Stimulated activated naive CD4-positive, alpha-beta T cell treated with Interleukin-2 at 50 U/mL for 16 hours (primary cell): ENCODE results near the gene STXBP1.

ENCODE experiments used
- DNase-seq: peaks from one replicate; lab custom pipeline; 2025; lab: John Stamatoyannopoulos, UW

Gene STXBP1

DNA sequence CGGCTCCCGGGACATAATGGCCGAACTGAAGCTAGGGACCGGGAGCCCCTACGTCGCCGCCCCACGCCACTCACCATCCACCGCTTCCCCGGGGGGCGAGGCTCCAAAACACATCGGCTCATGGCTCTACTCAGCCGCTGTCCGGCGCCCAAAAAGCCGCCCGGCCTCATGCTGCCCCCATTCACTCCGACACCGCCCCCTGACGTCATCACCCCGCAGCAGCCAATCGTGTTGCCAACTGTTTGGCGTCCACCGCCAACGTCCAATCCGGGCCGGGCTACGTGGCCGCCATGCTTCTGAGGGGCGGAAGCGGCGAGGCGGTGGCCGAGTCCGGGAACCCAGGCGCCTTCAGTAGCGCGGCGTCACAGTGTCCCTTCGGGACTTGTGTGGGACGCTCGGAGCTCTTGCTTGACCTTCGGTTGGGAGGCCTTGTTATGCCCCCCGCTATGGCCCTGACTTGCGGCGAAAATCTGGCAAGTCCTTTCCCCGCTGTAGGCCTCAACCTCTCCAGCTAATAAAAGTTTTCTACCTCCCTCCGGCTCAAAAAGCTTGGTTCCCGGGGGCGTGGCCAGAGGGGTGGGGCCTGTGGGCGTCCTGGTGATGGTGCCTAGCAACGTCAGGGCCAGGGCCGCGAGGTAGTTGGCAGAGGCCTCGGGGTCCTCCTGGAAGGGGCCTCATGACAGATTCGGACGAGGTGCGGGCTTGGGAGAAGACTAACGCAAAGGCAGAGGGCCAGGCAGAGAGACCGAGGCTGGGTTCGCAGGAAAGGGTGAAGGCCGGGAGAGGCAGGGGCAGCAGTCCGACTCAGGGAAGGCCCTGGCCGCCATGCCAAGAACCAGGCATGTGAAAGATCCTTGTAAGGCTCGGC lies 103.6 kb downstream of the STXBP1 start, which contains the start of the genes PTRH1 and TTC16:
Gene PTRH1, minus strand, starts transcription at position 194 of the 868 bp plus-strand sequence. Its CDS starts 24 bp downstream, at position 170.
Gene TTC16, plus strand, starts transcription at position 610 of the 868 bp plus-strand sequence. Its CDS starts 67 bp downstream, at position 677.
- DNase-seq, result peak; percentile 98

- no peak for DNase-seq
Observed at GRCh38 chr9:127716412-127716811, 104.3 kb downstream of the STXBP1 start.

GRCh38 chr9:127717766-127718165 lies 105.7 kb downstream of the STXBP1 start:
- no peak for DNase-seq

DNA sequence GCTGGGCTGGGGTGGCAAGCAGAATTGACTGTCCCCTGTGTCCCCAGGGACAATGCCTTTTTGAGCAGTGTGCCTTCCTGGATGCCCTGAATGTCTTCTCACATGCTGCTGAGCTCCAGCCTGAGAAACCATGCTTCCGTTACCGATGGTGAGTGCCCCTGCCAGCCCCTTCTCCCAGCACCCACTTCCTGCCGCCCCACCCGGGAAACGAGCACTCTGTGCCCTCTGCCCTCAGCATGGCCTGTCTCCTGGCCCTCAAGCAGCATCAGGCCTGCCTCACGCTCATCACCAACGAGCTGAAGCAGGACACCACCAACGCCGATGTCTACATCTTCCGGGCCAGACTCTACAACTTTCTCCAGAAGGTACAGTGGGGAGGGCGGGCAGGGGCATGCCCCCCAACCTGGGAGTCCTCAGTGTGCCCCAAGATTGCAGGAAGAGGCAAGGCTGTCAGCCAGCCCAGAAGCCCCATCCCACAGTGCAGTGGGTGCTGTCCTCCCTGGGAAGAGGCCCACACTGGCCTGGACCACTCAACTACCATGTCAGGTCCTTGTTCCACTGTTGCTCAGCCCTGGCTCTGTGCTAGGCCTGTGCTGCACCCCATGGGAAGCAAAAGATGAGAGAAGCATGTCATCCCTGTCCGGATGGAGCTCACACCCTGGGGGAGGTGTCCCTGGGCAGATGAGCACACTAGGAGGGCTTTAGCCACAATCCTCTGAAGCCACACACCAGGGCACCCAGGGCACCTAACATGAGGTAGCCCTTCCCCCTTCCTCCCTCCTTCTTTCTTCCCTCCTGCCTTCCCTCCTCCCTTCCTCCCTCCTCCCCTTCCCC lies 108.2 kb downstream of the STXBP1 start:
- no peak for DNase-seq

DNA sequence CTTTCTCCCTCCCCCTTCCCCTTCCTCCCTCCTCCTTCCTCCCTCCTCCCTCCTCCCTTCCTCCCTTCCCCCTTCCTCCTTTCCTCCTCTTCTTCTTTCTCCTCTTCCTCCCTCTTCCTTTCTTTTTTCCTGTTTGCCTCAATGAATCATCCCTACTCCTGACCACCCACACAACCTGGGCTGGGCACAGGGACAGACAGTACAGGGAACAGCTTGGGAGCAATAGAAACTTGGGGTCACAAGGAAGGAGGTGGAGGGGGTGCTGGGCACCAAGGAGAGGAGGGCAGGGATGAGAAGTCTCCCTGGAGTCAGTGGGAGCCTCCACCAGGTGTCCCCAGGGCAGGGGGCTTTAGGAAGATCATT lies 108.8 kb downstream of the STXBP1 start:
- DNase-seq, result no peak

DNA sequence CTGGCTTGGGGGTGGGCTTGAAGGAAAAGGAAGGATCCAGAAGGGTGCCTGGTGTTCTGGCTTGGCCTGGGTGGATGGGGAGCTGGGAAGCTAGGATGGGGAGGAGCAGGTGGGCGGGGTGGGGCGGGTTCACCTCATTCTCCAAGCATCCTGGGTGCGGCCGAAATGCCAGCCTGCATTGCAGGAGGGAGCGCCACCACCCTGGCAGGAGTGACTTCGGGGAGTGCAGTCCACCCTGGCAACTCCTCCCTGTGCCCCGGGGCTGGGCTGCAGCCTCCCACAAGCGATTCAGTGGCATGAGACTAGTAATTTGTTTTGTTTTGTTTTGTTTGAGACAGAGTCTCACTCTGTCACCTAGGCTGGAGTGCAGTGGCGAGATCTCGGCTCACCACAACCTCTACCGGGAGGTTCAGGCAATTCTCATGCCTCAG lies 109.3 kb downstream of the STXBP1 start:
- no peak for DNase-seq

DNA sequence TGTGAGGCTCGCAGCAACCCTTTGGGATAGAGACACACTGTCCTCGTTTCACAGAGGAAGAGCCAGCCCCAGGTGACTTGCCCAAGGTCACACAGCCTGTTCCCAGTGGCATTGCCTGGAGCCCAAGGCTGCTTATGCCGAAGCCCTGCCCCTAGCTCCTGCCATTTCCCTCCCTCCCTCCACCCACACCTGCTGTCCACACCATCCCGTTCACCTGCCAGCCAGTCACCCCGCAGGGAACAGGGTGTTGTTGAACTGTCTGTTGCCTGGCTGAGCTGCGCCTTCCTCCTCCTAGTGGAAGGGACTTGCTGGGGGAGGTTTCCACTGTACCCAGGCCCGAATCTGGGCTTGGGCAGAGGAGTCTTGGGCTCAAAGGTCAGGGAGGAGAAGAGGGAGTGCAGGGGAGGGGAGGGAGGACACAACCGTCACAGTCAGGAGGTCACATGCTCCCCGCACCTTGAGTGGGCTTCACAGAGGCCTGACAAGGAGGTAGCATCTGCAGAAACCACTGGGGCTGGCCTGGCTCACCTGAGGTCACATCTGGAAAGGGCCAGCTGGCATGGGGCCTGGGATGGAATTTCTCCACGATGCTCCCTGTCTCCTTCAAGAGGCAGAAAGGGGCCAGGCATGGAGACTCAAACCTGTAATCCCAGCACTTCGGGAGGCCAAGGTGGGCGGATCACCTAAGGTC lies 110.1 kb downstream of the STXBP1 start:
- DNase-seq, result no peak

DNA sequence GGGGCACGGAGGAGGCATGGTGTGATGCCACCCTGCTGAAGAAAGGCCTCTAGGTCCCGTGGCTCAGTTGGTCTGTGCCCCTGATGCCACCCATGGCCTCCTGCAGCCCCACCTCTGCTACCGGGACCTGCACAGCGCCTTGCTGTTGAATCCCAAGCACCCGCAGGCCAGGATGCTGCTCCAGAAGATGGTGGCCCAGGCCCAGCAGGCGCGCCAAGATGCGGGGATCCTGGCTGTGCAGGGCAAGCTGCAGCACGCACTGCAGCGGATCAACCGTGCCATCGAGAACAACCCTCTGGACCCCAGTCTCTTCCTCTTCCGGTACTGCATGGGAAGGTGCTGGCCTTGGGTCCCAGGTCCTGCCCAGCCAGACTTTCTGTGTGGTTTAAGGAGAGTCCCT lies 110.9 kb downstream of the STXBP1 start:
- no peak for DNase-seq

DNA sequence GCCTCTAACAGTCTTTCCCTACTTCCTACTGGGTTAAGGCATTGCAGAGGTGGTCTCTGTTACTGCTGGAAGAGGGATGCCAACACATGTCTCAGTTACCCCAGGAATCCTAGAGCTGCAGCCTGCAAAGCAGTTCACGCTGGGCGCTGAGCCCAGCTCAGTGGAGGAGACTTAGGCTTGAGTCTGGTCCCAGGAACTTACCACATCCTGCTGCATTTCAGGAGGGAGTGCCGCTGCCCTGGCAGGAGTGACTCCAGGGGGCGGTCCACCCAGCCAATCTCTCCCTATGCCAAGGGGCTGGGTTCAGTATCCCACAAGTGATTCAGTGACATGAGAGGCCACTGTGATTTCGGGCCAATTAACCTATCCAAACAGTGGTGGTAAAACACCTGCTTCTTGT lies 111.4 kb downstream of the STXBP1 start:
- no peak for DNase-seq

- DNase-seq, result no peak
Observed at GRCh38 chr9:127724012-127724411, 111.9 kb downstream of the STXBP1 start.

GRCh38 chr9:127726871-127727270 lies 114.8 kb downstream of the STXBP1 start:
- DNase-seq, result no peak

- DNase-seq, result no peak
Observed at GRCh38 chr9:127728808-127729207, 116.7 kb downstream of the STXBP1 start.

- no peak for DNase-seq
Observed at GRCh38 chr9:127729522-127730256, 117.6 kb downstream of the STXBP1 start.

GRCh38 chr9:127730262-127730661 lies 118.2 kb downstream of the STXBP1 start:
- no peak for DNase-seq

DNA sequence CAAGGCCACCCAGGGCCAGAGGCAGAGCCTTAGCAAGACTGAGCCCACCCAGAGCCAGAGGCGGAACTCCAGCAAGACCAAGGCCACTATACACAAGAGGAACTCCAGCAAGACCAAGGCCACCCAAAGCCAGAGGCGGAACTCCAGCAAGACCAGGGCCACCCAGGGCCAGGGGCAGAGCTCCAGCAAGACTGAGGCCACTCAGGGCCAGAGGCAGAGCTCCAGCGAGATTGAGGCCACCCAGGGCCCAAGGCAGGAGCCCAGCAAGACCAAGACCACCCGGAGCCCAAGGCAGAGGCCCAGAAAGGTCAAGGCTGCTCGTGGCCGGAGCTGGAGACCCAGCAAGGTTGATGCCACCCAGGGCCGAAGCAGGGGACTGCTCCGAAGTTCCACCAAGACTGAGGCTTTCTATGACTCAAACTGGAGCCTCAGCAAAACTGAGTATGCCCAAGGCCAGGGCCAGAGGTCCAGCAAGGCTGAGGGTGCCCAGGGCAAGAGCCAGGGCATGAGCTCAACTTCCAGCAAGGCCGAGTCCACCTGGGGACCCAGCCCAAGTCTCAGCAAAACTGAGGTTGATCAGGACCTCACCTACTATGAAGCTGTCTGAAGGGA lies 118.8 kb downstream of the STXBP1 start:
- DNase-seq, result no peak

- DNase-seq, result no peak
Observed at GRCh38 chr9:127731938-127732337, 119.9 kb downstream of the STXBP1 start.

DNA sequence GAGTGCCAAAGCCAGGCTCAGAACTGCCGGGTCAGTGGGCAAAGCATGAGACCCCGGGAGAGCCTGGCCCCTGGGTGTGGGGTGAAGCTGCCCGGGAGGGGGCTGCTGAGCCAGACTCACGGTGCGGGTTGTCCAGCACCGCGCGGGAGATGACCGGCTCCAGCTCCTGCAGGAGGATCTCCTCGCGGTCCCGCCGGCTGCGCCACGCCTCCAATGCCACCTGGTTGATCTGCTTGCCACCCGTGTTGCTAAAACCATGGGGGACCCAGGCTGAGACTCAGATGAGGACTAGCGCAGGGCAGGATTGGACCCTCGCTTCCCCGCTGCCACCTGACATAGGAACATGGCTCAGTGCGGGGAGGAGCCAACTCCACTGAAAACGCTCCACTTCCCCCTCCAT lies 120.4 kb downstream of the STXBP1 start:
- no peak for DNase-seq

DNA sequence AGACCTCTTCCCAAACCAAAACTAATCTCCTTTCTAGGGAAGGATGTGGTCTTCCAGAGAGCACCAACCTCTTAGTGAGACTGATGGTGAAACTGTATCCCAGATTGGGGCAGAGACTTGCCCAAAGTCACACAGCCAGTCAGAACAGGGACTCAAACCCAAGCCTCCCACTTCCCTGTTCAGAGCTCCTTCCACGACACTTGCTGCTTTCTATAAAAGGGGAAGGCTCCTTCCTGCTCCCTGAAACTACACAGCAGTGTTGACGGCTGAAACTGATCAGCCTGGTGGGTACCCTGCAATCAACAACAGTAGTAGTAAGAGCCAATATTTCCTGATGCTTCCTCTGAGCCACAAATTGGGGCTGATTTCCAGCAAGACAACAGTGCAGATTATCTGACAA lies 121.5 kb downstream of the STXBP1 start:
- DNase-seq, result no peak

GRCh38 chr9:127734247-127734746 lies 122.2 kb downstream of the STXBP1 start:
- DNase-seq, result no peak

- peak; percentile 98 for DNase-seq
Observed at GRCh38 chr9:127734747-127735529, 122.9 kb downstream of the STXBP1 start, which contains the start of gene TOR2A. Gene TOR2A, minus strand, starts transcription at chr9:127735294. Its CDS starts 24 bp downstream, at chr9:127735270.
